ENCODE results near the gene CYP24A1. TPM values are rescaled to one million over a fixed set of nuclear protein-coding genes. Genes with fewer than 3 reads are reported as not detected.

Gene CYP24A1
- total and polyA plus RNA-seq, 8 donors = 0.64 to 3.4 TPM; not detected in 6

- TF ChIP-seq CTCF (IDR thresholded peaks at IDR 0.05) = no peak
- DNase-seq (no peak), ATAC-seq (no peak)
- Histone ChIP-seq H3K4me3 (no peak overlapping the region), H3K36me3 (no peaks in the 10 kb centered on the region), H3K4me1 (peaks cover 6 to 17% of the 10 kb centered on the region in 2 donors), H3K27ac (no peak overlapping the region), H3K27me3 (peaks cover 47 to 93% of the 10 kb centered on the region in 2 donors), H3K9me3 (no peaks in the 10 kb centered on the region)
- intact Hi-C loops (cut with DNase I) = no loop called here
These were observed 4.6 kb downstream of the CYP24A1 start for GRCh38 chr20:54168961-54169862.

GRCh38 chr20:54167909-54168872 lies 5.6 kb downstream of the CYP24A1 start:
- intact Hi-C loops (cut with DNase I) = no loop called here
- H3K4me1 ChIP-seq = peaks cover 0 to 6% of the 10 kb centered on the region in 2 donors
- H3K27ac ChIP-seq = no peak overlapping the region
- peaks cover 37 to 93% of the 10 kb centered on the region in 2 donors for H3K27me3 ChIP-seq
- TF ChIP-seq CTCF (IDR thresholded peaks at IDR 0.05) = no peak
- H3K4me3 ChIP-seq = no peak overlapping the region
- H3K9me3 ChIP-seq = no peaks in the 10 kb centered on the region
- DNase-seq = no peak
- no peaks in the 10 kb centered on the region for H3K36me3 ChIP-seq
- no peak for ATAC-seq

DNA sequence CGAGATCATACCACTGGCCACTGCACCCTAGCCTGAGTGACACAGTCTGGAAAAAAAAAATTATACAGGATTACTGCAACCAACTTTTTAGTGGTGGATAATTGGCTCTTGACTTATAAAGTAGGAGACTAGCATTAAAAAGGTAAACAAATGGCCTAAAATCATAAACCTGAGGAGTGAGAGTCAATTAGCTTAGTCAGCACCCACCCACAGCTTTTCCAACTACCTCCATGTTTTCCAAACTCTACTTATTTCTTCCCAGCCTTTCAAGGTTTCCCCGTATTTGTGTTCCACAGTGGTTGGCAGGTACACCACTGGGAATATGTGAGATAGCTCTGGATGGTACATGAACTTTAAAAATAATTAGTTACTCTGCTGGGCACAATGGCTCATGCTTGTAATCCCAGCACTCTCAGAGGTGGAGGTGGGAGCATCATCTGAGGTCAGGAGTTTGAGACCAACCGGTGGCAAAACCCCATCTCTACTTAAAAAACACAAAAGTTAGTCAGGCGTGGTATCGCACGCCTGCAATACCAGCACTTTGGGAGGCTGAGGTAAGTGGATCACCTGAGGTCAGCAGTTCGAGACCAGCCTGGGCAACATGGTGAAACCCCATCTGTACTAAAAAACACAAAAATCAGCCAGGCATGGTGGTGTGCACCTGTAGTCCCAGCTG lies 6.7 kb downstream of the CYP24A1 start:
- intact Hi-C loops (cut with DNase I) = no loop called here
- TF ChIP-seq CTCF (IDR thresholded peaks at IDR 0.05) = no peak
- Histone ChIP-seq H3K9me3 (no peaks in the 10 kb centered on the region), H3K27me3 (peaks cover 26 to 93% of the 10 kb centered on the region in 2 donors), H3K4me3 (no peak overlapping the region), H3K36me3 (no peaks in the 10 kb centered on the region), H3K4me1 (no peaks in the 10 kb centered on the region), H3K27ac (no peak overlapping the region)
- no peak for DNase-seq
- no peak for ATAC-seq

GRCh38 chr20:54165803-54166202 lies 8.0 kb downstream of the CYP24A1 start:
- intact Hi-C loops (cut with DNase I) = no loop called here
- no peak for TF ChIP-seq CTCF (IDR thresholded peaks at IDR 0.05)
- H3K4me1 ChIP-seq = no peaks in the 10 kb centered on the region
- no peak overlapping the region for H3K4me3 ChIP-seq
- H3K27me3 ChIP-seq = peaks cover 14 to 87% of the 10 kb centered on the region in 2 donors
- H3K36me3 ChIP-seq = no peaks in the 10 kb centered on the region
- H3K9me3 ChIP-seq = no peaks in the 10 kb centered on the region
- H3K27ac ChIP-seq = no peak overlapping the region
- ATAC-seq (no peak), DNase-seq (no peak)
